HG03520 (cell line): ENCODE data around the gene ADCY9.
"Not testable (repeated sequence)": the region's sequence is repeated elsewhere in the genome, so short reads cannot be mapped to it uniquely, and the experiment has no call there.

Experiments
- ATAC-seq: cut with Tn5 transposase; IDR thresholded peaks from one replicate; pipeline ENCODE4 v1.9.1; 2021; ENCODE audit warnings: mild to moderate bottlenecking, moderate library complexity; ENCODE audit not compliant: unreplicated experiment

Gene ADCY9

GRCh38 chr16:3983081-3983520 lies 133.1 kb downstream of the ADCY9 start:
- no peak for ATAC-seq

DNA sequence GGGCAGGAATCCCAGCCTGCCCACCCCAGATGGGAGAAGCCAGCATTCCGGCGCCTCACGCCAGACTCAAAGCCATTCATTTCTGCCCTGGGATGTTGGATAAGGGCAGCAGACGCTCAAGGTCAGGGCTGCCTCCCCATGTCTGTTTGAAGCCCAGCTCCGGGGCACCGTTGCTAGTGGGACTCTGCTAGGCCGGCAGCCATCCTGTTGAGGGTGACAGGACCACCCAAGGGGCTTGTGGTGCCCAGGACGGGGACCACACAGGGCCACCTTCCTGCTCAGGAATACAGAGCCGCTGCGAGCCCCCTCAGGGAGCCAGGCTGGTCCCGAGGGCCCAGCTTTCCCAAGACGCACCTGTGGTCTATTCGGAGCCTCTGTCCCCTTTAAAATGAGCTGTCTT lies 134.0 kb downstream of the ADCY9 start:
- no peak for ATAC-seq

DNA sequence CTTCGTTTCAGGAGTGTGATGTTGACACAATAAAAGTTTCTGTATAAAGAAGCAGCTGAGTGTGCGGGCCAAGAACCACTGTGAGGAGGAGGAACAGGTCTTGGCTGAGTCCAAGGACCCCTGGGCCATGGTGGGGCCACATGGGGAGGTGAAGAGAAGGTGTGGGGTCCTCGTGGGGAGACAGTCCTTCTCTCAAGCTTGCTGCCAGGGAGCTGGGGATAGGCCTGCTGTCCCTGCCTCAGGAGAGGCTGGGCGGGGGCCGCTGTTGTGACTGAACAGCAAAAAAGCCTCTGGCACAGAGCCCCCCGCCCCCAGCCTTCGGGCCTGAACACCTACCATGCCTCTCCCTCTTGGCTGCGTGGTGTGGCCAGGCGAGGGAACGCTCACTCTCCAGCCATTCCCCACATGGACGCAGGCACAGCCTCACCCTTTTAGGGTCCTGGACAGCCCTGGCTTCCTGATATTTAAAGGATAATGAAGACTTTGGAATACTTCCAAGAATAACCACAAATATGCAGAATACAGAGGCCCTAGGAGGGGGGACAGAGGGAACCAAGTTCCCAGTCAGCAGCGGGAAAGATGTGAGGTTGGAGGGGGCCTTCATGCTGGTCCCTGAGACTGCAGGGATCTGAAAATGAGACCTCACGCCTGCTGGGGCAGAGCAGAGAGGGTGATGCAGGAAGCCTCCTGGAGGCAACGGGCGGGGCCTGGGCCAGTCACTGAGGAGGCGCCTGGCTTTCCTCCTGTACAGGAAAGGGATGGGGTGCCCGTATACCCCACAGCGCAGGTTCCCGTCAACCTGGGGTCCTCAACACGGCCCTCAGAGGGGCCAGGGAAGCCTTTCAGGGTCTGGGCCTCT lies 135.8 kb downstream of the ADCY9 start:
- ATAC-seq, result no peak

- no peak for ATAC-seq
Observed at GRCh38 chr16:3979518-3979917, 136.7 kb downstream of the ADCY9 start.

- no peak for ATAC-seq
Observed at GRCh38 chr16:3979070-3979469, 137.2 kb downstream of the ADCY9 start.

DNA sequence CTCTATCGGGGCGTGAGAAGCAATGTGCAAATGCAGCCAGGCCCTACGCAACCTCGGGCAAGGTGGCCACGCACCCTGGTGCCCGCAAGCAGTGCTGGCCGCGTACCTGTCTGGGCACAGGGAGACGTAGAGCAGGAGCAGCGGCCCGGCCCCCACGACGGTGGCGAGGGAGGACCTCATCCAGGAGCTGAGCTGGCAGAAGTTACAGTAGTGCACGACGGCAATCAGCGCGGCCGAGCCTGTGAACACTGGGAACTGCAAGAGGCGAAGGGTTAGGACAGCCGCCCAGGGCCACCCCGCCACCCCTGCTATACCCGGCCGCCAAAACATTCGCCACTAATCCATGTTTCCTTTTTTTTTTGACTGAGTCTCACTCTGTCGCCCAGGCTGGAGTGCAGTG lies 138.9 kb downstream of the ADCY9 start:
- ATAC-seq, result no peak

GRCh38 chr16:3974751-3975150 lies 141.5 kb downstream of the ADCY9 start:
- ATAC-seq, result no peak

- ATAC-seq, result no peak
Observed at GRCh38 chr16:3971706-3972105, 144.5 kb downstream of the ADCY9 start.

DNA sequence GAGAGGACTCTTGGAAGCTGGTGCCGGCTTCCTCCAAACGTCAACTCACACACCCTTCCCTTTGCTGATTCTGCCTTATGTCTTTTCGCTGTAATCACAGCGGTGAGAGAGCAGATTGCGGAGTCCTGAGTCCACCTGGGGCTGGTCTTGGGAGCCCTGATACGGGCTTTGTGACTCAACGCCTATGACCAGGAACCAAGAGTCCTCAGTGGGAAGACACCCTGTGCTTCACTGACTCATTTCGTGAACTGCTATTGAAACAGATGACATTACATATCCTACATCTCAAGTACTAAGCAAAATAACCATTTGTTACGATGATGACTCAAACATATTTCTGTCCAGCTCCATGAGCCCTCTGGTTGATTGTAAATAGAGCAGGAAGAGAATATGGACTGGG lies 145.0 kb downstream of the ADCY9 start:
- ATAC-seq, result no peak

- no peak for ATAC-seq
Observed at GRCh38 chr16:3968551-3968950, 147.7 kb downstream of the ADCY9 start.

- ATAC-seq, result no peak
Observed at GRCh38 chr16:3966681-3967080, 149.6 kb downstream of the ADCY9 start.

GRCh38 chr16:3965781-3966582 lies 150.3 kb downstream of the ADCY9 start:
- ATAC-seq, result no peak

- ATAC-seq, result no peak
Observed at GRCh38 chr16:3965306-3965705, 150.9 kb downstream of the ADCY9 start.

DNA sequence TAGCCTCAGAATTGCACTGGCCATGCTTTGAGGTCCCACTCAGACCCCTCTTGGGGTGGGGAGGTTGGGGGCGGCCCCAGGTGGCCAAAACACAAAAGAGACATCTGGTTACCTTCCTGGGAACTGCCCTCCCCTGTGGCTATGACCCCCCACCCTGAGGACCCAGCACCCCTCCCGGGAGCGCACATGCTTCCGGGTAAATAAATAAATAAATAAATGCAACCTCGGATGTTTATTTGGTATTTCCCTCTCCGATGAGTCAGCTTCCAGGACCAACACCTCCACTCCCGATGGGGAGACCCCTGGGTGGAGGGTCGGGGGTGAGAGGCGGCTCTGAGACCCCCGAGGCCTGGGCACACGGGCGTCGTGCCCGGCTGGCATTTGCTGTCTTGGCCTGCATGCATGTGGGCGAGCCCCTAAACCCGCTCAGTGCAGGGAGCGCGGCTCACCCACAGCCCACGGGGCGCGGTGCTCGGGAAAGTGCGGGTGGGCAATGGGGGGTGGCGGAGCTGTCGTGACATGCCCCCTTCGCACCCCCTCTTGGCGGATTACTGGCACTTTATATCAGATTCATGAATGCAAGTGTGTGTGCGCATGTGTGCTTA lies 151.5 kb downstream of the ADCY9 start:
- ATAC-seq, result no peak

DNA sequence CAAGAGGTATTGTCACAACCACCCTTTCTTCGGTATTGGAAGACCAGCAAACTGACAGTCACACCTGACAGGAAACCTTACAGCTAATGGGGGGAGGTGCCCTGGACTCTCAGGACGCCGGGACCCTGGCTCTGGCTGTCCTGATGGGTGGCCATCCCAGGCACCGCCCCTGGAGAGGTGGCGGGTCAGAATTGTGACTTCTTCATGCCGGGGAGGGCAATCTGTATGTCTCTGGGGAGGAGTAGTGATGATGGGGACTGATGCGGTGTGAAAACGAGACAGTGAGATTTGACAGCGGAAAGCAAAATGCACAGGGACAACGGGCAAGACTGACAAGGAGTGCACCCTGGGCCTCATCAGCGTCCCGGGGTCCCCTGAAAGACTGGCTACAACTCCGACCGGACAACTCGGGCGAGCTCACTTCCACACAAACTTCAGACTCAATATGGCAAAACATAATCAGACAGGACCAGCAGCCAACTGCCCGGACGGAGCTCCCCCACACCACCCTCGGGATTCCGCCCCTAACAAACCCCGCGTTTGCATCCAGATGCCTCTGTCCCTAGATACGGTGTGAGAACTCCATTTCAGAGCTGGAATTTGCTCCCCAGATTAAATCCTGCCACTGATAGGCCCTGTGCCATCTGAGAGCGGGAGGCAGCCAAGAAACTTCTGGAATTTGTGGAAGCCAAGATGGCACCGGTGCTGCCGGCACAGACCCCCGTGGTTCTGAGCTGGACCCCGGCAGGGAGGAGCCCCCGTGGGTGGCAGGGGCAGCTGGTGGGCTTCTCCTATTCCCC lies 152.2 kb downstream of the ADCY9 start:
- no peak for ATAC-seq

- no peak for ATAC-seq
Observed at GRCh38 chr16:3963203-3963602, 153.0 kb downstream of the ADCY9 start.

DNA sequence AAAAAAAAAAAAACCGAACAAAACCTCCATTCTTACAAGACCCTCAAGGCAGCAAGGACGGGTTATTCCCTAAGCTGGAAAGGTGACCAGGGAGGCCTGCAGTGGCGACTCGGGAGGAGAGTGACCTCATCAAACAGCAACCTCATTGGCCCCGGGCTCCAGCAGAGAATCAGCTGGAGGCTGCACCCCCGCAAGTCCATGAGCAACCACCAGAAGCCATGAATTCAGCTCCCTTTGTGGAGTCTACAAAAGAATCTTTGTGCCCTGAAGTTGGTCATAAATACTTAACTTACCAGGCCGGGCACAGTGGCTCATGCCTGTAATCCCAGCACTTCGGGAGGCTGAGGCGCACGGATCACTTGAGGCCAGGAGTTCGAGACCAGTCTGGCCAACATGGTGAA lies 154.8 kb downstream of the ADCY9 start:
- ATAC-seq, result no peak

- ATAC-seq, result not testable (repeated sequence)
Observed at GRCh38 chr16:3959926-3960590, 156.2 kb downstream of the ADCY9 start.

GRCh38 chr16:3959148-3959547 lies 157.1 kb downstream of the ADCY9 start:
- ATAC-seq, result no peak

GRCh38 chr16:3957344-3957980 lies 158.8 kb downstream of the ADCY9 start:
- no peak for ATAC-seq
